GM10266 (cell line): Measurements from ENCODE around the gene ELAC2.

Source experiments
- DNase-seq: peaks from one replicate; pipeline ENCODE4 v3.0.0; 2012; ENCODE audit errors: extremely low spot score
- CTCF ChIP-seq: IDR thresholded peaks from 2 replicates; pipeline ENCODE4 v1.5.1; 2012; ENCODE audit warnings: mild to moderate bottlenecking, low read depth; ENCODE audit not compliant: control insufficient read depth, insufficient read depth; ENCODE audit errors: missing control alignments

ELAC2 gene

GRCh38 chr17:12964840-12965239 is 53.0 kb downstream of the ELAC2 start:
- DNase-seq = no peak
- TF ChIP-seq CTCF = no peak

GRCh38 chr17:12964162-12964561 is 53.7 kb downstream of the ELAC2 start:
- no peak for TF ChIP-seq CTCF
- no peak for DNase-seq

GRCh38 chr17:12963505-12963904 is 54.3 kb downstream of the ELAC2 start:
- TF ChIP-seq CTCF = no peak
- no peak for DNase-seq

- TF ChIP-seq CTCF = no peak
- DNase-seq = no peak
These were observed 56.2 kb downstream of the ELAC2 start for GRCh38 chr17:12961655-12962054.

- no peak for TF ChIP-seq CTCF
- no peak for DNase-seq
These were observed 58.4 kb downstream of the ELAC2 start for GRCh38 chr17:12959441-12959840.

- TF ChIP-seq CTCF = no peak
- DNase-seq = no peak
These were observed 59.0 kb downstream of the ELAC2 start for GRCh38 chr17:12958786-12959185.

- no peak for DNase-seq
- TF ChIP-seq CTCF = no peak
These were observed 62.3 kb downstream of the ELAC2 start for GRCh38 chr17:12955521-12955920.
